HepG2 (cell line): Measurements from ENCODE around the gene DUS1L. TPM values are rescaled to one million over a fixed set of nuclear protein-coding genes. Genes with fewer than 3 reads are reported as not detected.

ENCODE experiments used
- ARNTL ChIP-seq: sonication (generic); formaldehyde crosslinking; IDR thresholded peaks from 2 replicates; pipeline ENCODE4 v1.4.0; 2020; ENCODE audit warnings: mild to moderate bottlenecking, missing genetic modification reagents
- DNMT3B ChIP-seq: conservative IDR thresholded peaks from 2 replicates; pipeline ENCODE4 v1.6.1; 2016; ENCODE audit warnings: missing biosample characterization, control low read depth
- HNRNPK ChIP-seq: fragments of 200-400 bp; formaldehyde crosslinking; IDR thresholded peaks from 2 replicates; pipeline ENCODE4 v1.6.1; 2018; ENCODE audit warnings: low read length, low read depth, moderate library complexity, mild to moderate bottlenecking; ENCODE audit not compliant: poor library complexity, severe bottlenecking
- HOXD1 ChIP-seq: sonication (generic); formaldehyde crosslinking; IDR thresholded peaks from 2 replicates; pipeline ENCODE4 v1.5.0; 2020; ENCODE audit warnings: missing genetic modification reagents
- PHF5A ChIP-seq: IDR thresholded peaks from one replicate; pipeline ENCODE4 v1.6.1; 2018; ENCODE audit warnings: low read depth, missing genetic modification reagents; ENCODE audit not compliant: unreplicated experiment
- REL ChIP-seq: sonication (generic); formaldehyde crosslinking; conservative IDR thresholded peaks from 2 replicates; pipeline ENCODE4 v1.8.0; 2022; ENCODE audit warnings: mild to moderate bottlenecking, missing genetic modification reagents, moderate library complexity
- SIX4 ChIP-seq: sonication (generic); formaldehyde crosslinking; IDR thresholded peaks from 2 replicates; pipeline ENCODE4 v1.4.0; 2020; ENCODE audit warnings: missing genetic modification reagents
- STAT6 ChIP-seq: sonication (generic); formaldehyde crosslinking; IDR thresholded peaks from 2 replicates; pipeline ENCODE4 v1.4.0; 2020; ENCODE audit warnings: missing genetic modification reagents, mild to moderate bottlenecking, borderline replicate concordance
- TAF1 ChIP-seq: sonication (generic); formaldehyde crosslinking; IDR thresholded peaks from 2 replicates; pipeline ENCODE4 v1.4.0; 2020; ENCODE audit warnings: missing genetic modification reagents
- TARDBP ChIP-seq: sonication (generic); formaldehyde crosslinking; IDR thresholded peaks from 2 replicates; pipeline ENCODE4 v1.8.0; 2022; ENCODE audit warnings: mild to moderate bottlenecking, missing genetic modification reagents
- TEAD3 ChIP-seq: optimal IDR thresholded peaks from 2 replicates; pipeline ENCODE3; 2016; ENCODE audit warnings: borderline replicate concordance
- ZBTB33 ChIP-seq: sonication (generic); formaldehyde crosslinking; IDR thresholded peaks from 2 replicates; pipeline ENCODE4 v1.4.0; 2020; ENCODE audit warnings: missing genetic modification reagents
- ZBTB7B ChIP-seq: sonication (generic); formaldehyde crosslinking; IDR thresholded peaks from 2 replicates; pipeline ENCODE4 v1.4.0; 2020; ENCODE audit warnings: missing genetic modification reagents
- ZFX ChIP-seq: sonication (generic); formaldehyde crosslinking; IDR thresholded peaks from 2 replicates; pipeline ENCODE4 v1.4.0; 2020; ENCODE audit warnings: mild to moderate bottlenecking, low read depth, missing genetic modification reagents, moderate library complexity
- ZNF12 ChIP-seq: sonication (generic); formaldehyde crosslinking; IDR thresholded peaks from 2 replicates; pipeline ENCODE4 v1.5.0; 2020; ENCODE audit warnings: missing genetic modification reagents
- ZNF354B ChIP-seq: sonication (generic); formaldehyde crosslinking; IDR thresholded peaks from 2 replicates; pipeline ENCODE4 v1.8.0; 2022; ENCODE audit warnings: mild to moderate bottlenecking, missing genetic modification reagents
- ZNF7 ChIP-seq: IDR thresholded peaks from 2 replicates; pipeline ENCODE4 v1.6.1; 2016; ENCODE audit warnings: missing biosample characterization, missing genetic modification reagents
- ZNF740 ChIP-seq: sonication (generic); formaldehyde crosslinking; IDR thresholded peaks from 2 replicates; pipeline ENCODE4 v1.4.0; 2020; ENCODE audit warnings: missing genetic modification reagents
- ZNF773 ChIP-seq: sonication (generic); formaldehyde crosslinking; IDR thresholded peaks from 2 replicates; pipeline ENCODE4 v1.4.0; 2020; ENCODE audit warnings: missing genetic modification reagents, borderline replicate concordance
- ZSCAN21 ChIP-seq: sonication (generic); formaldehyde crosslinking; IDR thresholded peaks from 2 replicates; pipeline ENCODE4 v1.8.0; 2022; ENCODE audit warnings: mild to moderate bottlenecking, missing genetic modification reagents, moderate library complexity, borderline replicate concordance
- polyA plus RNA-seq, 8 experiments: library from polyadenylated mRNA; depleted of rRNA in 3 of 8; stranded (reverse) in 7 of 8; unstranded in 1 of 8; fragments of >200 nt; fragmentation: Illumina TruSeq in 4 of 8; extraction: Trizol in 4 of 8; gene quantifications; 2 replicates each; pipeline versions ENCODE4 v1.2.1 to v1.2.3, GENCODE V29; 2011 to 2016; ENCODE audit warnings: low read depth in 4 of 8, missing spikeins in 1 of 8, mixed read lengths in 1 of 8; ENCODE audit not compliant: insufficient read depth in 1 of 8
- total RNA-seq, 5 experiments: library from RNA; depleted of rRNA; stranded (reverse); fragments of >200 nt; fragmentation: Illumina TruSeq; extraction: Trizol; gene quantifications; 2 replicates each; pipeline ENCODE4 v1.2.3, GENCODE V29; 2016; ENCODE audit warnings: low read depth in 1 of 5
- TF ChIP-seq, protein P1 (sequence below): sonication (generic); formaldehyde crosslinking; conservative IDR thresholded peaks from 2 replicates; pipeline ENCODE4 v1.5.0; 2020; ENCODE audit warnings: missing genetic modification reagents
- TF ChIP-seq, protein P2 (sequence below): sonication (generic); formaldehyde crosslinking; IDR thresholded peaks from 2 replicates; pipeline ENCODE4 v1.4.0; 2020; ENCODE audit warnings: missing genetic modification reagents; ENCODE audit errors: not compliant biosample characterization

The DUS1L gene
- total and polyA plus RNA-seq, 2 of the 13 experiments (the other 11 are each of a cell fraction or from before 2014, with no cell fraction given) = 81.0 to 109 TPM

- TF ChIP-seq HNRNPK (peak; percentile 9), ZNF773 (CRISPR knock-in tag) (no peak), ZBTB33 (CRISPR knock-in tag) (peak; percentile 91), ARNTL (CRISPR knock-in tag) (no peak; the same call in 1 of the 2 replicates), TAF1 (CRISPR knock-in tag) (0 out of 2 replicates have a peak, but pooled peaks have one; percentile 15), STAT6 (CRISPR knock-in tag) (no peak), ZBTB7B (CRISPR knock-in tag) (peak; percentile 71), SIX4 (CRISPR knock-in tag) (no peak), ZNF12 (peak; percentile 23; the same call in 1 of the 2 replicates), DNMT3B (no peak), ZNF7 (CRISPR knock-in tag) (no peak), TARDBP (CRISPR knock-in tag) (peak; percentile 30; the same call in 1 of the 2 replicates), ZNF354B (CRISPR knock-in tag) (0 out of 2 replicates have a peak, but pooled peaks have one; percentile 23), ZNF740 (CRISPR knock-in tag) (no peak), REL (0 out of 2 replicates have a peak, but pooled peaks have one; percentile 39), TEAD3 (CRISPR knock-in tag) (no peak), HOXD1 (no peak), PHF5A (CRISPR knock-in tag) (no peak), ZFX (CRISPR knock-in tag) (peak; percentile 42), ZSCAN21 (CRISPR knock-in tag) (no peak)
- TF ChIP-seq, protein P1, sequence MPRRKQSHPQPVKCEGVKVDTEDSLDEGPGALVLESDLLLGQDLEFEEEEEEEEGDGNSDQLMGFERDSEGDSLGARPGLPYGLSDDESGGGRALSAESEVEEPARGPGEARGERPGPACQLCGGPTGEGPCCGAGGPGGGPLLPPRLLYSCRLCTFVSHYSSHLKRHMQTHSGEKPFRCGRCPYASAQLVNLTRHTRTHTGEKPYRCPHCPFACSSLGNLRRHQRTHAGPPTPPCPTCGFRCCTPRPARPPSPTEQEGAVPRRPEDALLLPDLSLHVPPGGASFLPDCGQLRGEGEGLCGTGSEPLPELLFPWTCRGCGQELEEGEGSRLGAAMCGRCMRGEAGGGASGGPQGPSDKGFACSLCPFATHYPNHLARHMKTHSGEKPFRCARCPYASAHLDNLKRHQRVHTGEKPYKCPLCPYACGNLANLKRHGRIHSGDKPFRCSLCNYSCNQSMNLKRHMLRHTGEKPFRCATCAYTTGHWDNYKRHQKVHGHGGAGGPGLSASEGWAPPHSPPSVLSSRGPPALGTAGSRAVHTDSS (CRISPR knock-in tag) = 0 out of 2 replicates have a peak, but pooled peaks have one; percentile 42
- TF ChIP-seq, protein P2, sequence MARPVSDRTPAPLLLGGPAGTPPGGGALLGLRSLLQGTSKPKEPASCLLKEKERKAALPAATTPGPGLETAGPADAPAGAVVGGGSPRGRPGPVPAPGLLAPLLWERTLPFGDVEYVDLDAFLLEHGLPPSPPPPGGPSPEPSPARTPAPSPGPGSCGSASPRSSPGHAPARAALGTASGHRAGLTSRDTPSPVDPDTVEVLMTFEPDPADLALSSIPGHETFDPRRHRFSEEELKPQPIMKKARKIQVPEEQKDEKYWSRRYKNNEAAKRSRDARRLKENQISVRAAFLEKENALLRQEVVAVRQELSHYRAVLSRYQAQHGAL (CRISPR knock-in tag) = no peak
Measured at GRCh38 chr17:82016061-82016874, 49.3 kb downstream of the DUS1L start (continued).
